Caco-2 (cell line): ENCODE data around the gene REEP3. TPM values are rescaled to one million over a fixed set of nuclear protein-coding genes. Genes with fewer than 3 reads are reported as not detected.

ENCODE experiments used
- BruUV-seq: library from RNA; stranded (reverse); fragments of 400-500 nt; replicated peaks from 2 replicates; lab custom pipeline; 2021; lab: Mats Ljungman, UMichigan
- CTCF ChIA-PET: fragments of 300-600 bp; sonication (Branson Sonifier 250); formaldehyde crosslinking; loops from one replicate; lab custom pipeline; 2022; ENCODE audit warnings: antibody characterized with exemption; lab: Charles Lee
- POLR2A ChIA-PET: fragments of 300-600 bp; sonication (Branson Sonifier 250); formaldehyde crosslinking; loops from one replicate; lab custom pipeline; 2022; ENCODE audit warnings: antibody characterized with exemption; lab: Charles Lee
- DNase-seq, 2 experiments: peaks; one replicate each; pipeline versions ENCODE4 v3.0.0 to v3.0.0-alpha.2; 2020 to 2022
- H3K27me3 ChIP-seq: replicated peaks from 2 replicates; pipeline ENCODE4 v1.6.0; 2011; ENCODE audit warnings: low read length; ENCODE audit not compliant: control insufficient read depth, insufficient read depth
- H3K36me3 ChIP-seq: 2 replicates; pipeline ENCODE4 v1.5.1; 2011; ENCODE audit warnings: low read length; ENCODE audit not compliant: control insufficient read depth, insufficient read depth
- H3K4me1 ChIP-seq: fragments of 250-450 bp; sonication (Bioruptor Pico); 2 replicates; pipeline ENCODE4 v1.5.1; 2020; ENCODE audit warnings: mild to moderate bottlenecking
- H3K4me3 ChIP-seq: 2 replicates; pipeline ENCODE4 v1.5.1; 2011; ENCODE audit warnings: low read depth, mild to moderate bottlenecking, control low read depth, low read length
- H3K9me3 ChIP-seq: fragments of 250-450 bp; sonication (Bioruptor Pico); 2 replicates; pipeline ENCODE4 v1.5.1; 2020; ENCODE audit warnings: mild to moderate bottlenecking, moderate library complexity
- H3K27ac Mint-ChIP-seq: one replicate; pipeline ENCODE4 v1.8.0; 2022; ENCODE audit warnings: mixed read lengths; ENCODE audit not compliant: unreplicated experiment
- H3K27me3 Mint-ChIP-seq: one replicate; pipeline ENCODE4 v1.8.0; 2022; ENCODE audit warnings: mixed read lengths; ENCODE audit not compliant: insufficient read depth, unreplicated experiment
- H3K36me3 Mint-ChIP-seq: one replicate; pipeline ENCODE4 v1.8.0; 2022; ENCODE audit warnings: mild to moderate bottlenecking, mixed read lengths; ENCODE audit not compliant: insufficient read depth, unreplicated experiment
- H3K4me1 Mint-ChIP-seq: one replicate; pipeline ENCODE4 v1.8.0; 2022; ENCODE audit warnings: low read depth, mixed read lengths; ENCODE audit not compliant: unreplicated experiment
- H3K4me3 Mint-ChIP-seq: one replicate; pipeline ENCODE4 v1.8.0; 2022; ENCODE audit warnings: mild to moderate bottlenecking, moderate library complexity, mixed read lengths; ENCODE audit not compliant: unreplicated experiment
- H3K9me3 Mint-ChIP-seq: one replicate; pipeline ENCODE4 v1.8.0; 2022; ENCODE audit warnings: mixed read lengths; ENCODE audit not compliant: unreplicated experiment
- intact Hi-C: fragments of 100-400 bp; cut with micrococcal nuclease; formaldehyde crosslinking; loops from one replicate; pipeline ENCODE4 v1.10.0; 2022; ENCODE audit not compliant: unreplicated experiment
- total RNA-seq: library from RNA; stranded (reverse); gene quantifications from 2 replicates; pipeline ENCODE4 v1.2.3, GENCODE V29; 2022
- TF ChIP-seq, protein P1 (sequence below), 2 experiments: fragments of 200-600 bp in 1 of 2; IDR thresholded peaks; 1 replicate in 1 of 2; 2 replicates in 1 of 2; pipeline versions ENCODE4 v1.5.1 to v1.8.0; 2011 to 2022; ENCODE audit warnings: antibody characterized with exemption in 1 of 2, control low read depth in 1 of 2, inconsistent platforms in 1 of 2, low read depth in 1 of 2, low read length in 1 of 2, mild to moderate bottlenecking in 1 of 2, moderate library complexity in 1 of 2; ENCODE audit not compliant: insufficient read depth in 1 of 2, severe bottlenecking in 1 of 2, unreplicated experiment in 1 of 2

REEP3 gene
- total RNA-seq, 1 experiment from 2014 or later, result 66.4 TPM

DNA sequence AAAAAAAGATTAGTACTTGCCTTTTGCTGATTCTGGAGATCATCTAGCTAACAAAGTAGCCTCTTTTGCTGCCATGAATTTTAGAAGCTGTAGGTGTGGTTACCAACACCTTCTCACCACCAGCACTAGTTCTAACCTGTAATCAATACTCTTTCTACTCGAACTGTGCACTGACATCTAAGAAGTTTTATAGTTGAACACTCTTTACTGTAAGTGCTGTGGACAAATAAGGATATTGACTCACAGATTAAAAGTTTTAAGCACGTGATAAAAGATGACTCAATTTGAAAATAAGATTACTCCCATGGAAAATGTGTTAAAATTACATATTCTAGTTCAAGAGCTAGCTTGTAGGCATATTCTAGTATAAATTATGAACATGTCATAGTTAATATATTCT, 89.9 kb downstream of the REEP3 start:
- H3K27ac Mint-ChIP-seq, result no peak overlapping the region
- Histone ChIP-seq H3K4me1 (no peaks in the 10 kb centered on the region), H3K4me3 (no peak overlapping the region), H3K27me3 (no peaks in the 10 kb centered on the region), H3K36me3 (no peaks in the 10 kb centered on the region; the same call in 1 of the 2 replicates), H3K9me3 (no peaks in the 10 kb centered on the region)
- no peak for DNase-seq
- ChIA-PET POLR2A (no interaction called here), CTCF (interaction anchor here (0.6 to 1.4 kb wide), 2 partner anchors 18 to 450 kb away, joined by 3 to 4 read pairs; no protein-coding TSS in a partner anchor)
- intact Hi-C loops, result no loop called here
- H3K4me1 Mint-ChIP-seq, result no peaks in the 10 kb centered on the region
- no peak overlapping the region for H3K4me3 Mint-ChIP-seq
- H3K36me3 Mint-ChIP-seq, result peaks cover 6% of the 10 kb centered on the region
- no peaks in the 10 kb centered on the region for H3K27me3 Mint-ChIP-seq
- no TSS peak for BruUV-seq
- H3K9me3 Mint-ChIP-seq, result no peaks in the 10 kb centered on the region
- TF ChIP-seq, protein P1, sequence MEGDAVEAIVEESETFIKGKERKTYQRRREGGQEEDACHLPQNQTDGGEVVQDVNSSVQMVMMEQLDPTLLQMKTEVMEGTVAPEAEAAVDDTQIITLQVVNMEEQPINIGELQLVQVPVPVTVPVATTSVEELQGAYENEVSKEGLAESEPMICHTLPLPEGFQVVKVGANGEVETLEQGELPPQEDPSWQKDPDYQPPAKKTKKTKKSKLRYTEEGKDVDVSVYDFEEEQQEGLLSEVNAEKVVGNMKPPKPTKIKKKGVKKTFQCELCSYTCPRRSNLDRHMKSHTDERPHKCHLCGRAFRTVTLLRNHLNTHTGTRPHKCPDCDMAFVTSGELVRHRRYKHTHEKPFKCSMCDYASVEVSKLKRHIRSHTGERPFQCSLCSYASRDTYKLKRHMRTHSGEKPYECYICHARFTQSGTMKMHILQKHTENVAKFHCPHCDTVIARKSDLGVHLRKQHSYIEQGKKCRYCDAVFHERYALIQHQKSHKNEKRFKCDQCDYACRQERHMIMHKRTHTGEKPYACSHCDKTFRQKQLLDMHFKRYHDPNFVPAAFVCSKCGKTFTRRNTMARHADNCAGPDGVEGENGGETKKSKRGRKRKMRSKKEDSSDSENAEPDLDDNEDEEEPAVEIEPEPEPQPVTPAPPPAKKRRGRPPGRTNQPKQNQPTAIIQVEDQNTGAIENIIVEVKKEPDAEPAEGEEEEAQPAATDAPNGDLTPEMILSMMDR (IDR thresholded peaks at IDR 0.05; ENCODE audit: insufficient read depth in 1 of 2, low read depth in 1 of 2, low read length in 1 of 2, severe bottlenecking in 1 of 2, unreplicated experiment in 1 of 2), result no peak

DNA sequence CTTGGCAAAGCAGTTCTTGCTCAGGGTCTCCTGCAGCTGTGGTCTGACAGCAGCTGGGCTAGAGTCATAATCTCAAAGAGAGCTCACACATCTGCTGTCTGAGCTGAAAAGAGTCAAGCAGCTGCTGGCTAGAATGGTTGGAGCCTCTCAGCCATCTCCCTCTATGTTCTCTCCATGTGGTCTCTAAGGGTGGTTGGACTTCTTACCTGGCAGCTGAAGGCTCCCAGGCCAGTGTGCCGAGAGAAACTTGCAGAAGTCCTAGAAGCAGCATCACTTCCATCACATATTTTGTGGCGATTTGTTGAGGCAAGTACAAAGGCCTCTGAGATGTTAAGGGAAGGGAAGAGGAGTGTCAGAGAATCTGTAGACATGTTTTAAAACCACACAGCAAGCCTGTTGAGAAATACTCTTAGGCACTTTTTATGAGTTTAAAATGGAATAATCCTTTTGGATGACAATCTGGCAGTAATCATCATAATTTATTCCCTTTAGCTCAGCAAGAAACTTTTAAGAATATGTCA, 93.2 kb downstream of the REEP3 start:
- intact Hi-C loops, result no loop called here
- Mint-ChIP-seq H3K27ac (no peak overlapping the region), H3K4me1 (no peaks in the 10 kb centered on the region), H3K4me3 (no peak overlapping the region), H3K36me3 (peaks cover 13% of the 10 kb centered on the region), H3K27me3 (no peaks in the 10 kb centered on the region), H3K9me3 (no peaks in the 10 kb centered on the region)
- H3K9me3 ChIP-seq, result no peaks in the 10 kb centered on the region
- no peak overlapping the region for H3K4me3 ChIP-seq
- no peaks in the 10 kb centered on the region for H3K27me3 ChIP-seq
- TF ChIP-seq, protein P1 (IDR thresholded peaks at IDR 0.05; ENCODE audit: insufficient read depth in 1 of 2, low read depth in 1 of 2, low read length in 1 of 2, severe bottlenecking in 1 of 2, unreplicated experiment in 1 of 2), result no peak
- H3K36me3 ChIP-seq, result no peaks in the 10 kb centered on the region; the same call in 1 of the 2 replicates
- H3K4me1 ChIP-seq, result no peaks in the 10 kb centered on the region
- BruUV-seq, result no TSS peak
- POLR2A ChIA-PET, result no interaction called here
- CTCF ChIA-PET, result no interaction called here
- no peak for DNase-seq

- intact Hi-C loops, result no loop called here
- no peak overlapping the region for H3K4me3 Mint-ChIP-seq
- no peaks in the 10 kb centered on the region for H3K27me3 Mint-ChIP-seq
- CTCF ChIA-PET, result interaction anchor here (0.5 to 0.7 kb wide), 2 partner anchors 20 to 79 kb away, joined by 3 to 5 read pairs; no protein-coding TSS in a partner anchor
- DNase-seq, result no peak
- POLR2A ChIA-PET, result no interaction called here
- Histone ChIP-seq H3K9me3 (no peaks in the 10 kb centered on the region), H3K27me3 (no peaks in the 10 kb centered on the region), H3K4me3 (no peak overlapping the region), H3K36me3 (no peaks in the 10 kb centered on the region), H3K4me1 (peaks cover 6% of the 10 kb centered on the region)
- H3K27ac Mint-ChIP-seq, result no peak overlapping the region
- peaks cover 15% of the 10 kb centered on the region for H3K4me1 Mint-ChIP-seq
- no peaks in the 10 kb centered on the region for H3K9me3 Mint-ChIP-seq
- no TSS peak for BruUV-seq
- peaks cover 22% of the 10 kb centered on the region for H3K36me3 Mint-ChIP-seq
- TF ChIP-seq, protein P1 (IDR thresholded peaks at IDR 0.05; ENCODE audit: insufficient read depth in 1 of 2, low read depth in 1 of 2, low read length in 1 of 2, severe bottlenecking in 1 of 2, unreplicated experiment in 1 of 2), result no peak
These were observed 97.4 kb downstream of the REEP3 start for GRCh38 chr10:63618552-63618951.
